K562 (cell line): ENCODE data around the gene MALRD1.

ENCODE experiments used
- EZH2 ChIP-seq: IDR thresholded peaks from 2 replicates; pipeline ENCODE4 v1.6.1; 2012; ENCODE audit warnings: low read depth, mild to moderate bottlenecking, inconsistent platforms, low read length, borderline replicate concordance
- HDAC6 ChIP-seq: IDR thresholded peaks from 2 replicates; pipeline ENCODE4 v1.6.1; 2012; ENCODE audit warnings: low read depth, mild to moderate bottlenecking, control low read depth, inconsistent platforms, low read length, moderate library complexity
- KLF10 ChIP-seq: fragments of 250-450 bp; sonication (Bioruptor Pico); IDR thresholded peaks from 2 replicates; pipeline ENCODE4 v1.6.1; 2021; ENCODE audit warnings: matching md5 sums
- MAFK ChIP-seq: IDR thresholded peaks from 2 replicates; pipeline ENCODE4 v1.6.1; 2011; ENCODE audit warnings: low read length, improper control_type of control experiment
- MTA2 ChIP-seq: fragments of 450-650 bp; IDR thresholded peaks from 2 replicates; pipeline ENCODE4 v1.6.1; 2016; ENCODE audit warnings: low read depth
- POLR2A ChIP-seq: fragments of 450-650 bp; conservative IDR thresholded peaks from 2 replicates; pipeline ENCODE4 v1.6.1; 2016
- ZNF24 ChIP-seq: fragments of 450-650 bp; IDR thresholded peaks from 2 replicates; pipeline ENCODE4 v1.6.1; 2016
- TF ChIP-seq, protein P1 (sequence below), 3 experiments: IDR thresholded peaks in 2 of 3; conservative IDR thresholded peaks in 1 of 3; 2 replicates each; pipeline ENCODE4 v1.5.1; 2011 to 2012; ENCODE audit warnings: low read length in 3 of 3, mild to moderate bottlenecking in 3 of 3, control low read depth in 2 of 3, improper control_type of control experiment in 1 of 3, inconsistent platforms in 1 of 3, low read depth in 1 of 3, mixed read lengths in 1 of 3, moderate library complexity in 1 of 3; ENCODE audit not compliant: insufficient read depth in 2 of 3
- TF ChIP-seq, protein P2 (sequence below): fragments of 150-350 bp; IDR thresholded peaks from 2 replicates; pipeline ENCODE4 v1.6.1; 2014; ENCODE audit warnings: low read depth, mild to moderate bottlenecking, low read length, borderline replicate concordance

DNA sequence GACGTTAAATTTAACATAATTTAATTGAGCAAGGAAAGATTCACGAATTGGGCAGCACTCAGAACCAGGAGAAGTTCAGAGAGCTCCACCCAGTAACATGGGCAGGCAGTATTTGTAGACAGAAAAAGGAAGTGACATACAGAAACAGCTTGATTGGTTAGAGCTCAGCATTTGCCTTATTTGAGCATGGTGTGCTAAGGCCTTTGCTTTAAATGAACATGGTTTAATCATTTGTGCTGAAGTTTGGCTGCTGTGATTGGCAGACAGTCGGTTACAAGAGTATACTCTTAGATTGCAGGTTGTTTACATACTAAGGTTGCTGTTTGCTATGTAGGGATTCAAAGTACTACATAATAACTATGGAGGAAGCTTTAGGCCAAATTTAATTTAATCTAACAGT, 199.2 kb downstream of the MALRD1 start:
- TF ChIP-seq, protein P1, sequence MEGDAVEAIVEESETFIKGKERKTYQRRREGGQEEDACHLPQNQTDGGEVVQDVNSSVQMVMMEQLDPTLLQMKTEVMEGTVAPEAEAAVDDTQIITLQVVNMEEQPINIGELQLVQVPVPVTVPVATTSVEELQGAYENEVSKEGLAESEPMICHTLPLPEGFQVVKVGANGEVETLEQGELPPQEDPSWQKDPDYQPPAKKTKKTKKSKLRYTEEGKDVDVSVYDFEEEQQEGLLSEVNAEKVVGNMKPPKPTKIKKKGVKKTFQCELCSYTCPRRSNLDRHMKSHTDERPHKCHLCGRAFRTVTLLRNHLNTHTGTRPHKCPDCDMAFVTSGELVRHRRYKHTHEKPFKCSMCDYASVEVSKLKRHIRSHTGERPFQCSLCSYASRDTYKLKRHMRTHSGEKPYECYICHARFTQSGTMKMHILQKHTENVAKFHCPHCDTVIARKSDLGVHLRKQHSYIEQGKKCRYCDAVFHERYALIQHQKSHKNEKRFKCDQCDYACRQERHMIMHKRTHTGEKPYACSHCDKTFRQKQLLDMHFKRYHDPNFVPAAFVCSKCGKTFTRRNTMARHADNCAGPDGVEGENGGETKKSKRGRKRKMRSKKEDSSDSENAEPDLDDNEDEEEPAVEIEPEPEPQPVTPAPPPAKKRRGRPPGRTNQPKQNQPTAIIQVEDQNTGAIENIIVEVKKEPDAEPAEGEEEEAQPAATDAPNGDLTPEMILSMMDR (IDR thresholded peaks at IDR 0.05 in 2 of 3, conservative IDR thresholded peaks at IDR 0.05 in 1 of 3; ENCODE audit: insufficient read depth in 2 of 3, low read depth in 1 of 3, low read length in 3 of 3), result no peak
- TF ChIP-seq EZH2 (no peak), KLF10 (no peak), MAFK (no peak), ZNF24 (no peak), POLR2A (no peak), HDAC6 (no peak), MTA2 (no peak)
- TF ChIP-seq, protein P2, sequence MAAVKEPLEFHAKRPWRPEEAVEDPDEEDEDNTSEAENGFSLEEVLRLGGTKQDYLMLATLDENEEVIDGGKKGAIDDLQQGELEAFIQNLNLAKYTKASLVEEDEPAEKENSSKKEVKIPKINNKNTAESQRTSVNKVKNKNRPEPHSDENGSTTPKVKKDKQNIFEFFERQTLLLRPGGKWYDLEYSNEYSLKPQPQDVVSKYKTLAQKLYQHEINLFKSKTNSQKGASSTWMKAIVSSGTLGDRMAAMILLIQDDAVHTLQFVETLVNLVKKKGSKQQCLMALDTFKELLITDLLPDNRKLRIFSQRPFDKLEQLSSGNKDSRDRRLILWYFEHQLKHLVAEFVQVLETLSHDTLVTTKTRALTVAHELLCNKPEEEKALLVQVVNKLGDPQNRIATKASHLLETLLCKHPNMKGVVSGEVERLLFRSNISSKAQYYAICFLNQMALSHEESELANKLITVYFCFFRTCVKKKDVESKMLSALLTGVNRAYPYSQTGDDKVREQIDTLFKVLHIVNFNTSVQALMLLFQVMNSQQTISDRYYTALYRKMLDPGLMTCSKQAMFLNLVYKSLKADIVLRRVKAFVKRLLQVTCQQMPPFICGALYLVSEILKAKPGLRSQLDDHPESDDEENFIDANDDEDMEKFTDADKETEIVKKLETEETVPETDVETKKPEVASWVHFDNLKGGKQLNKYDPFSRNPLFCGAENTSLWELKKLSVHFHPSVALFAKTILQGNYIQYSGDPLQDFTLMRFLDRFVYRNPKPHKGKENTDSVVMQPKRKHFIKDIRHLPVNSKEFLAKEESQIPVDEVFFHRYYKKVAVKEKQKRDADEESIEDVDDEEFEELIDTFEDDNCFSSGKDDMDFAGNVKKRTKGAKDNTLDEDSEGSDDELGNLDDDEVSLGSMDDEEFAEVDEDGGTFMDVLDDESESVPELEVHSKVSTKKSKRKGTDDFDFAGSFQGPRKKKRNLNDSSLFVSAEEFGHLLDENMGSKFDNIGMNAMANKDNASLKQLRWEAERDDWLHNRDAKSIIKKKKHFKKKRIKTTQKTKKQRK, result no peak
